ENCODE results near the gene CALML6.

CALML6 gene

GRCh38 chr1:1906185-1907097 lies 8.6 kb upstream of the CALML6 start:
- no peaks in the 10 kb centered on the region for H3K27me3 ChIP-seq (ENCODE audit: control insufficient read depth, insufficient read depth, low read length)
- no peak overlapping the region for H3K4me2 ChIP-seq (ENCODE audit: low read length)
- H3K36me3 ChIP-seq (ENCODE audit: insufficient read depth, low read length) = no peaks in the 10 kb centered on the region
- no peak overlapping the region for H3K4me3 ChIP-seq (ENCODE audit: low read length)
- H3K9me3 ChIP-seq (replicated peaks; ENCODE audit: low read length) = no peaks in the 10 kb centered on the region
- peaks cover 14% of the 10 kb centered on the region for H3K4me1 ChIP-seq (ENCODE audit: control insufficient read depth, insufficient read depth, low read length)
- H3K9ac ChIP-seq (ENCODE audit: low read depth, low read length) = no peak overlapping the region

- Histone ChIP-seq H3K9ac (ENCODE audit: low read depth, low read length) (no peak overlapping the region), H3K9me3 (replicated peaks; ENCODE audit: low read length) (no peaks in the 10 kb centered on the region), H3K27me3 (ENCODE audit: control insufficient read depth, insufficient read depth, low read length) (no peaks in the 10 kb centered on the region), H3K4me2 (ENCODE audit: low read length) (no peak overlapping the region), H3K36me3 (ENCODE audit: insufficient read depth, low read length) (no peaks in the 10 kb centered on the region), H3K4me1 (ENCODE audit: control insufficient read depth, insufficient read depth, low read length) (peaks cover 14% of the 10 kb centered on the region), H3K4me3 (ENCODE audit: low read length) (no peak overlapping the region)
Measured at GRCh38 chr1:1907098-1907736, 7.8 kb upstream of the CALML6 start.

GRCh38 chr1:1908506-1908791 lies 6.6 kb upstream of the CALML6 start:
- Histone ChIP-seq H3K9me3 (replicated peaks; ENCODE audit: low read length) (no peaks in the 10 kb centered on the region), H3K4me3 (ENCODE audit: low read length) (peak overlapping the region; percentile 98), H3K27me3 (ENCODE audit: control insufficient read depth, insufficient read depth, low read length) (no peaks in the 10 kb centered on the region), H3K4me1 (ENCODE audit: control insufficient read depth, insufficient read depth, low read length) (peaks cover 14% of the 10 kb centered on the region), H3K9ac (ENCODE audit: low read depth, low read length) (peak overlapping the region; percentile 97), H3K36me3 (ENCODE audit: insufficient read depth, low read length) (no peaks in the 10 kb centered on the region), H3K4me2 (ENCODE audit: low read length) (peak overlapping the region; percentile 88)

- H3K27me3 ChIP-seq (ENCODE audit: control insufficient read depth, insufficient read depth, low read length) = peaks cover 3% of the 10 kb centered on the region
- no peaks in the 10 kb centered on the region for H3K36me3 ChIP-seq (ENCODE audit: insufficient read depth, low read length)
- peak overlapping the region; percentile 97 for H3K4me2 ChIP-seq (ENCODE audit: low read length)
- peak overlapping the region; percentile 82 for H3K9ac ChIP-seq (ENCODE audit: low read depth, low read length)
- no peaks in the 10 kb centered on the region for H3K9me3 ChIP-seq (replicated peaks; ENCODE audit: low read length)
- peaks cover 14% of the 10 kb centered on the region for H3K4me1 ChIP-seq (ENCODE audit: control insufficient read depth, insufficient read depth, low read length)
- peak overlapping the region; percentile 74 for H3K4me3 ChIP-seq (ENCODE audit: low read length)
Measured at GRCh38 chr1:1910033-1910465, 5.0 kb upstream of the CALML6 start.

- Histone ChIP-seq H3K4me3 (ENCODE audit: low read length) (no peak overlapping the region), H3K27me3 (ENCODE audit: control insufficient read depth, insufficient read depth, low read length) (peaks cover 3% of the 10 kb centered on the region), H3K36me3 (ENCODE audit: insufficient read depth, low read length) (no peaks in the 10 kb centered on the region), H3K9ac (ENCODE audit: low read depth, low read length) (no peak overlapping the region), H3K9me3 (replicated peaks; ENCODE audit: low read length) (no peaks in the 10 kb centered on the region), H3K4me2 (ENCODE audit: low read length) (no peak overlapping the region), H3K4me1 (ENCODE audit: control insufficient read depth, insufficient read depth, low read length) (peaks cover 14% of the 10 kb centered on the region)
Measured at GRCh38 chr1:1910651-1911331, 4.3 kb upstream of the CALML6 start.

GRCh38 chr1:1911350-1912041 lies 3.6 kb upstream of the CALML6 start:
- Histone ChIP-seq H3K9ac (ENCODE audit: low read depth, low read length) (no peak overlapping the region), H3K36me3 (ENCODE audit: insufficient read depth, low read length) (no peaks in the 10 kb centered on the region), H3K27me3 (ENCODE audit: control insufficient read depth, insufficient read depth, low read length) (peaks cover 3% of the 10 kb centered on the region), H3K4me2 (ENCODE audit: low read length) (no peak overlapping the region), H3K9me3 (replicated peaks; ENCODE audit: low read length) (no peaks in the 10 kb centered on the region), H3K4me3 (ENCODE audit: low read length) (no peak overlapping the region), H3K4me1 (ENCODE audit: control insufficient read depth, insufficient read depth, low read length) (peaks cover 14% of the 10 kb centered on the region)

GRCh38 chr1:1914101-1914970 lies 724 bp upstream of the CALML6 start:
- Histone ChIP-seq H3K9ac (ENCODE audit: low read depth, low read length) (no peak overlapping the region), H3K4me3 (ENCODE audit: low read length) (no peak overlapping the region), H3K36me3 (ENCODE audit: insufficient read depth, low read length) (no peaks in the 10 kb centered on the region), H3K27me3 (ENCODE audit: control insufficient read depth, insufficient read depth, low read length) (peaks cover 15% of the 10 kb centered on the region), H3K9me3 (replicated peaks; ENCODE audit: low read length) (no peaks in the 10 kb centered on the region), H3K4me1 (ENCODE audit: control insufficient read depth, insufficient read depth, low read length) (peaks cover 17% of the 10 kb centered on the region), H3K4me2 (ENCODE audit: low read length) (no peak overlapping the region)

GRCh38 chr1:1915911-1916840 lies 1.1 kb downstream of the CALML6 start:
- H3K27me3 ChIP-seq (ENCODE audit: control insufficient read depth, insufficient read depth, low read length) = peaks cover 15% of the 10 kb centered on the region
- H3K36me3 ChIP-seq (ENCODE audit: insufficient read depth, low read length) = no peaks in the 10 kb centered on the region
- H3K4me1 ChIP-seq (ENCODE audit: control insufficient read depth, insufficient read depth, low read length) = peaks cover 15% of the 10 kb centered on the region
- H3K4me2 ChIP-seq (ENCODE audit: low read length) = no peak overlapping the region
- no peak overlapping the region for H3K4me3 ChIP-seq (ENCODE audit: low read length)
- no peak overlapping the region for H3K9ac ChIP-seq (ENCODE audit: low read depth, low read length)
- no peaks in the 10 kb centered on the region for H3K9me3 ChIP-seq (replicated peaks; ENCODE audit: low read length)

- H3K9me3 ChIP-seq (replicated peaks; ENCODE audit: low read length) = no peaks in the 10 kb centered on the region
- peaks cover 15% of the 10 kb centered on the region for H3K27me3 ChIP-seq (ENCODE audit: control insufficient read depth, insufficient read depth, low read length)
- no peak overlapping the region for H3K4me2 ChIP-seq (ENCODE audit: low read length)
- no peak overlapping the region for H3K9ac ChIP-seq (ENCODE audit: low read depth, low read length)
- H3K4me3 ChIP-seq (ENCODE audit: low read length) = no peak overlapping the region
- H3K36me3 ChIP-seq (ENCODE audit: insufficient read depth, low read length) = no peaks in the 10 kb centered on the region
- H3K4me1 ChIP-seq (ENCODE audit: control insufficient read depth, insufficient read depth, low read length) = peaks cover 15% of the 10 kb centered on the region
Measured at GRCh38 chr1:1916851-1917251, 1.8 kb downstream of the CALML6 start.
